SW 1271 (cell line): ENCODE results near the gene PDXP.

ENCODE experiments used
- DNase-seq, 2 experiments: peaks; one replicate each; lab custom pipeline; 2025; lab: John Stamatoyannopoulos, UW

Gene PDXP

GRCh38 chr22:37628830-37629229 is 29.7 kb upstream of the PDXP start:
- no peak for DNase-seq

GRCh38 chr22:37629928-37630327 is 28.6 kb upstream of the PDXP start:
- no peak for DNase-seq

- no peak for DNase-seq
These were observed 27.6 kb upstream of the PDXP start for GRCh38 chr22:37630839-37631435.

- no peak for DNase-seq
These were observed 26.9 kb upstream of the PDXP start for GRCh38 chr22:37631448-37632173.

- no peak for DNase-seq
These were observed 26.1 kb upstream of the PDXP start for GRCh38 chr22:37632174-37633088.

GRCh38 chr22:37633089-37633624 is 25.4 kb upstream of the PDXP start:
- peak in 1 of 2 experiments; percentile 34 for DNase-seq

GRCh38 chr22:37633625-37634416 is 24.7 kb upstream of the PDXP start:
- peak in 1 of 2 experiments; percentile 34 for DNase-seq

- no peak for DNase-seq
These were observed 24.1 kb upstream of the PDXP start for GRCh38 chr22:37634417-37634924.

- DNase-seq, result no peak
These were observed 23.4 kb upstream of the PDXP start for GRCh38 chr22:37635157-37635556.

- DNase-seq, result no peak
These were observed 22.2 kb upstream of the PDXP start for GRCh38 chr22:37636186-37636948.

GRCh38 chr22:37636949-37637273 is 21.6 kb upstream of the PDXP start:
- DNase-seq, result no peak

GRCh38 chr22:37638391-37639069 is 20.0 kb upstream of the PDXP start:
- no peak for DNase-seq

GRCh38 chr22:37639070-37639760 is 19.3 kb upstream of the PDXP start, which contains the start of gene SH3BP1:
Gene SH3BP1 (plus strand): TSS chr22:37639669. CDS start chr22:37639788, 119 bp downstream.
- no peak for DNase-seq

- no peak for DNase-seq
These were observed 18.5 kb upstream of the PDXP start for GRCh38 chr22:37639771-37640590.

- DNase-seq, result no peak
These were observed 17.6 kb upstream of the PDXP start for GRCh38 chr22:37640591-37641560.

GRCh38 chr22:37641561-37641949 is 17.0 kb upstream of the PDXP start:
- DNase-seq, result no peak

- DNase-seq, result peak in 1 of 2 experiments; percentile 36
These were observed 15.2 kb upstream of the PDXP start for GRCh38 chr22:37643225-37643847.
